ENCODE measurements around the gene DENND2A. TPM values are rescaled to one million over a fixed set of nuclear protein-coding genes. Genes with fewer than 3 reads are reported as not detected.
A peak's percentile ranks its signal among the peaks of the same experiment; 100 is the strongest.

DENND2A gene
- total and polyA plus RNA-seq, 10 of the 15 experiments (the other 5 are each of a cell fraction or from before 2014, with no cell fraction given): 0.01 TPM; not detected in 9

- Histone ChIP-seq H3K4me2 (ENCODE audit: control insufficient read depth, insufficient read depth) (peak overlapping the region; percentile 42; the same call in 1 of the 2 replicates), H3K9ac (ENCODE audit: control insufficient read depth, insufficient read depth, low read length) (no peak overlapping the region), H3K4me1 (ENCODE audit: control insufficient read depth, insufficient read depth, low read length) (peaks cover 13% of the 10 kb centered on the region), H3K36me3 (ENCODE audit: control insufficient read depth in 2 of 2, insufficient read depth in 2 of 2, low read length in 1 of 2) (peaks cover 0 to 3% of the 10 kb centered on the region in 2 experiments; a peak in 1 of 4 replicates), H2AFZ (ENCODE audit: control insufficient read depth, low read depth, low read length) (no peak overlapping the region), H4K20me1 (ENCODE audit: control insufficient read depth, insufficient read depth) (peaks cover 4% of the 10 kb centered on the region), H3K27ac (ENCODE audit: control insufficient read depth, insufficient read depth) (no peak overlapping the region), H3K27me3 (replicated peaks in 1 of 2; ENCODE audit: control insufficient read depth in 2 of 2, insufficient read depth in 2 of 2, low read length in 1 of 2) (no peaks in the 10 kb centered on the region), H3K79me2 (ENCODE audit: control insufficient read depth, insufficient read depth, low read length) (peaks cover 53% of the 10 kb centered on the region), H3K4me3 (no peak overlapping the region), H3K9me3 (replicated peaks; ENCODE audit: control insufficient read depth, insufficient read depth, low read length) (no peaks in the 10 kb centered on the region)
- CTCF ChIA-PET: interaction anchor here (0.6 to 5.2 kb wide), 13 partner anchors 8 to 569 kb away, joined by 3 to 67 read pairs (median 4); no protein-coding TSS in a partner anchor
- WGBS (ENCODE audit: insufficient coverage, insufficient replicate concordance, low lambda C conversion rate, missing lambda C conversion rate): 28% methylated on average over 2 of the region's 2 CpGs
- TF ChIP-seq GABPA (IDR thresholded peaks at IDR 0.05; ENCODE audit: low read depth) (no peak), ZBTB4 (CRISPR knock-in tag; IDR thresholded peaks at IDR 0.05) (no peak), CTCF (IDR thresholded peaks at IDR 0.05 in 2 of 3, conservative IDR thresholded peaks at IDR 0.05 in 1 of 3; ENCODE audit: control insufficient read depth in 2 of 3, extremely low read depth in 1 of 3, insufficient read depth in 1 of 3, low read depth in 3 of 3, low read length in 3 of 3) (peak; percentile 46 to 64 (median 49)), SMC3 (IDR thresholded peaks at IDR 0.05; ENCODE audit: borderline replicate concordance, low read length) (peak; percentile 56; the same call in 1 of the 2 replicates), RAD21 (IDR thresholded peaks at IDR 0.05; ENCODE audit: insufficient read depth, low read depth, low read length) (peak; percentile 76)
- intact Hi-C loops (cut with micrococcal nuclease; ENCODE audit: unreplicated experiment) (loop anchor here (1.0 to 5.0 kb wide), 3 partner anchors 177 to 536 kb away; partner anchors contain the start of genes KDM7A and MRPS33), in situ Hi-C loops (cut with MboI) (no loop called here)
- DNase-seq (ENCODE audit: low read depth, low spot score) (no peak), FAIRE-seq (peak; percentile 18), ATAC-seq (0 out of 3 replicates have a peak, but pooled peaks have one; percentile 9)
- no TSS peak for BruUV-seq (replicated peaks)
- POLR2A ChIA-PET: interaction anchor here (0.7 kb wide), 1 partner anchor 17 kb away, joined by 3 read pairs; no protein-coding TSS in a partner anchor
- SMC1A ChIA-PET (ENCODE audit: uncharacterized antibody, unreplicated experiment): interaction anchor here (0.6 to 3.9 kb wide), 5 partner anchors 16 to 181 kb away, joined by 3 to 27 read pairs (median 3); no protein-coding TSS in a partner anchor
- RAD21 ChIA-PET (ENCODE audit: unreplicated experiment): no interaction called here
Measured at GRCh38 chr7:140475747-140476333, 164.8 kb downstream of the DENND2A start.

Small RNA genes within 50 kb of the gene (small RNA-seq; reads per million reads assigned to genes)
- gene RF00019: not detected
- not detected for gene RN7SL771P

Other genes starting within 250 kb of the DENND2A start
- 9.3 and 9.7 TPM in 2 replicates for gene SLC37A3, start 242.3 kb downstream of the DENND2A start, total RNA-seq (2014; rRNA removed)
- gene SLC37A3, start 242.3 kb downstream of the DENND2A start, total RNA-seq (2014; rRNA removed; fragmentation: Illumina TruSeq; extraction: Trizol): 10.5 and 11.4 TPM in 2 replicates
- gene SLC37A3, start 242.3 kb downstream of the DENND2A start, total RNA-seq (2021): 12.3 and 13.6 TPM in 2 replicates
- gene SLC37A3, start 242.3 kb downstream of the DENND2A start, polyA plus RNA-seq (2011; rRNA removed): 13.6 and 16.7 TPM in 2 replicates
- 11.9 and 16.4 TPM in 2 replicates for gene SLC37A3, start 242.3 kb downstream of the DENND2A start, polyA plus RNA-seq (2014; fragmentation: Illumina TruSeq; extraction: Trizol)
- 1 to 10 TPM; 3.7 to 4.8 TPM for gene SLC37A3, start 242.3 kb downstream of the DENND2A start, polyA plus RNA-seq (2014; fragmentation: Nextera tagmentation; extraction: Ambion mirVana)
- gene SLC37A3, start 242.3 kb downstream of the DENND2A start, polyA plus RNA-seq (2014; rRNA removed): 11.4 and 12.8 TPM in 2 replicates
- gene SLC37A3, start 242.3 kb downstream of the DENND2A start, polyA plus RNA-seq (2016; fragmentation: Nextera tagmentation; extraction: Ambion mirVana): 10 to 100 TPM in 1 of 2 experiments, 1 to 10 TPM in 1; 8.5 to 10.5 TPM
- gene RAB19, start 236.8 kb downstream of the DENND2A start, total RNA-seq (2014; rRNA removed): 0.22 and 1.0 TPM in 2 replicates
- gene RAB19, start 236.8 kb downstream of the DENND2A start, total RNA-seq (2014; rRNA removed; fragmentation: Illumina TruSeq; extraction: Trizol): 0.54 TPM in 1 of 2 replicates, not detected in the other
- gene RAB19, start 236.8 kb downstream of the DENND2A start, total RNA-seq (2021): 0.35 TPM in 1 of 2 replicates, not detected in the other
- not detected in 2 replicates for gene RAB19, start 236.8 kb downstream of the DENND2A start, polyA plus RNA-seq (2011; rRNA removed)
- gene RAB19, start 236.8 kb downstream of the DENND2A start, polyA plus RNA-seq (2014; fragmentation: Illumina TruSeq; extraction: Trizol): 0.22 and 0.27 TPM in 2 replicates
- under 1 TPM in 1 of 2 experiments, not detected in 1; 0.23 TPM for gene RAB19, start 236.8 kb downstream of the DENND2A start, polyA plus RNA-seq (2014; fragmentation: Nextera tagmentation; extraction: Ambion mirVana)
- 0.14 and 0.20 TPM in 2 replicates for gene RAB19, start 236.8 kb downstream of the DENND2A start, polyA plus RNA-seq (2014; rRNA removed)
- not detected for gene RAB19, start 236.8 kb downstream of the DENND2A start, polyA plus RNA-seq (2016; fragmentation: Nextera tagmentation; extraction: Ambion mirVana)
- gene MKRN1, start 161.3 kb downstream of the DENND2A start, total RNA-seq (2014; rRNA removed): 37.9 and 45.7 TPM in 2 replicates
- gene MKRN1, start 161.3 kb downstream of the DENND2A start, total RNA-seq (2014; rRNA removed; fragmentation: Illumina TruSeq; extraction: Trizol): 55.1 and 55.3 TPM in 2 replicates
- 54.7 and 56.1 TPM in 2 replicates for gene MKRN1, start 161.3 kb downstream of the DENND2A start, total RNA-seq (2021)
- gene MKRN1, start 161.3 kb downstream of the DENND2A start, polyA plus RNA-seq (2011; rRNA removed): 61.3 and 73.4 TPM in 2 replicates
- 59.5 and 85.1 TPM in 2 replicates for gene MKRN1, start 161.3 kb downstream of the DENND2A start, polyA plus RNA-seq (2014; fragmentation: Illumina TruSeq; extraction: Trizol)
- gene MKRN1, start 161.3 kb downstream of the DENND2A start, polyA plus RNA-seq (2014; fragmentation: Nextera tagmentation; extraction: Ambion mirVana): 10 to 100 TPM; 19.1 to 23.8 TPM
- gene MKRN1, start 161.3 kb downstream of the DENND2A start, polyA plus RNA-seq (2014; rRNA removed): 34.3 and 38.8 TPM in 2 replicates
- gene MKRN1, start 161.3 kb downstream of the DENND2A start, polyA plus RNA-seq (2016; fragmentation: Nextera tagmentation; extraction: Ambion mirVana): 10 to 100 TPM; 50.0 to 51.2 TPM
- gene ADCK2, start 32.1 kb upstream of the DENND2A start, total RNA-seq (2014; rRNA removed): 18.1 and 18.7 TPM in 2 replicates
- 14.8 and 15.3 TPM in 2 replicates for gene ADCK2, start 32.1 kb upstream of the DENND2A start, total RNA-seq (2014; rRNA removed; fragmentation: Illumina TruSeq; extraction: Trizol)
- 19.4 and 20.1 TPM in 2 replicates for gene ADCK2, start 32.1 kb upstream of the DENND2A start, total RNA-seq (2021)
- 9.9 and 13.8 TPM in 2 replicates for gene ADCK2, start 32.1 kb upstream of the DENND2A start, polyA plus RNA-seq (2011; rRNA removed)
- gene ADCK2, start 32.1 kb upstream of the DENND2A start, polyA plus RNA-seq (2014; fragmentation: Illumina TruSeq; extraction: Trizol): 8.0 and 9.7 TPM in 2 replicates
- gene ADCK2, start 32.1 kb upstream of the DENND2A start, polyA plus RNA-seq (2014; fragmentation: Nextera tagmentation; extraction: Ambion mirVana): 1 to 10 TPM in 1 of 2 experiments, under 1 TPM in 1; 0.52 to 2.2 TPM
- gene ADCK2, start 32.1 kb upstream of the DENND2A start, polyA plus RNA-seq (2014; rRNA removed): 14.1 and 14.7 TPM in 2 replicates
- gene ADCK2, start 32.1 kb upstream of the DENND2A start, polyA plus RNA-seq (2016; fragmentation: Nextera tagmentation; extraction: Ambion mirVana): 10 to 100 TPM in 1 of 2 experiments, 1 to 10 TPM in 1; 9.0 to 12.4 TPM
- 175 and 199 TPM in 2 replicates for gene NDUFB2, start 55.9 kb upstream of the DENND2A start, total RNA-seq (2014; rRNA removed)
- gene NDUFB2, start 55.9 kb upstream of the DENND2A start, total RNA-seq (2014; rRNA removed; fragmentation: Illumina TruSeq; extraction: Trizol): 128 and 130 TPM in 2 replicates
- 184 and 186 TPM in 2 replicates for gene NDUFB2, start 55.9 kb upstream of the DENND2A start, total RNA-seq (2021)
- 365 and 380 TPM in 2 replicates for gene NDUFB2, start 55.9 kb upstream of the DENND2A start, polyA plus RNA-seq (2011; rRNA removed)
- 47.6 and 109 TPM in 2 replicates for gene NDUFB2, start 55.9 kb upstream of the DENND2A start, polyA plus RNA-seq (2014; fragmentation: Illumina TruSeq; extraction: Trizol)
- gene NDUFB2, start 55.9 kb upstream of the DENND2A start, polyA plus RNA-seq (2014; fragmentation: Nextera tagmentation; extraction: Ambion mirVana): 1,000 to 10,000 TPM; 1,189 to 1,236 TPM
- gene NDUFB2, start 55.9 kb upstream of the DENND2A start, polyA plus RNA-seq (2014; rRNA removed): 268 and 280 TPM in 2 replicates
- 100 to 1,000 TPM; 447 to 513 TPM for gene NDUFB2, start 55.9 kb upstream of the DENND2A start, polyA plus RNA-seq (2016; fragmentation: Nextera tagmentation; extraction: Ambion mirVana)

Data from GM12878 (cell line).